Skeletal muscle cell (primary cell): ENCODE data around the gene CLDN16.

Experiments
- DNase-seq: peaks from one replicate; pipeline ENCODE4 v3.0.0-alpha.2; 2010; ENCODE audit warnings: low read depth
- H3K4me3 ChIP-seq: 2 replicates; pipeline ENCODE4 v1.5.1; 2011; ENCODE audit warnings: low read depth, mild to moderate bottlenecking, control low read depth, low read length, moderate library complexity

The CLDN16 gene

GRCh38 chr3:190430906-190431305 is 42.9 kb downstream of the CLDN16 start:
- H3K4me3 ChIP-seq = no peak overlapping the region
- DNase-seq = no peak

- no peak overlapping the region for H3K4me3 ChIP-seq
- no peak for DNase-seq
Measured at GRCh38 chr3:190432216-190432615, 44.3 kb downstream of the CLDN16 start.

GRCh38 chr3:190433626-190434025 is 45.7 kb downstream of the CLDN16 start:
- H3K4me3 ChIP-seq = no peak overlapping the region
- DNase-seq = no peak

- DNase-seq = no peak
- H3K4me3 ChIP-seq = no peak overlapping the region
Measured at GRCh38 chr3:190435618-190436017, 47.7 kb downstream of the CLDN16 start.

- no peak overlapping the region for H3K4me3 ChIP-seq
- DNase-seq = no peak
Measured at GRCh38 chr3:190436331-190436730, 48.4 kb downstream of the CLDN16 start.

- no peak overlapping the region for H3K4me3 ChIP-seq
- DNase-seq = no peak
Measured at GRCh38 chr3:190442240-190442639, 54.3 kb downstream of the CLDN16 start.

GRCh38 chr3:190443257-190443656 is 55.3 kb downstream of the CLDN16 start:
- DNase-seq = no peak
- H3K4me3 ChIP-seq = no peak overlapping the region

- DNase-seq = no peak
- H3K4me3 ChIP-seq = no peak overlapping the region
Measured at GRCh38 chr3:190444006-190444405, 56.0 kb downstream of the CLDN16 start.

GRCh38 chr3:190444576-190445145 is 56.7 kb downstream of the CLDN16 start:
- DNase-seq = no peak

GRCh38 chr3:190446573-190447279 is 58.8 kb downstream of the CLDN16 start:
- no peak for DNase-seq
- H3K4me3 ChIP-seq = no peak overlapping the region

More at GRCh38 chr3:190444576-190445145, 56.7 kb downstream of the CLDN16 start:
- H3K4me3 ChIP-seq = no peak overlapping the region

- no peak for DNase-seq
- no peak overlapping the region for H3K4me3 ChIP-seq
Measured at GRCh38 chr3:190448256-190448655, 60.3 kb downstream of the CLDN16 start.

- no peak for DNase-seq
- no peak within 1 kb of the TSS for H3K4me3 ChIP-seq
Measured at GRCh38 chr3:190449801-190450200, 61.8 kb downstream of the CLDN16 start, which contains the start of gene TMEM207. TMEM207 (minus strand) TSS chr3:190449901; CDS start chr3:190449809, 92 bp downstream.

- H3K4me3 ChIP-seq = no peak overlapping the region
Measured at GRCh38 chr3:190455828-190456227, 67.9 kb downstream of the CLDN16 start.

GRCh38 chr3:190456770-190457169 is 68.8 kb downstream of the CLDN16 start:
- no peak overlapping the region for H3K4me3 ChIP-seq
- no peak for DNase-seq

More at GRCh38 chr3:190455828-190456227, 67.9 kb downstream of the CLDN16 start:
- no peak for DNase-seq

- H3K4me3 ChIP-seq = no peak overlapping the region
- no peak for DNase-seq
Measured at GRCh38 chr3:190458040-190458439, 70.1 kb downstream of the CLDN16 start.
